ENCODE data around the gene TMTC4. TPM values are rescaled to one million over a fixed set of nuclear protein-coding genes. Genes with fewer than 3 reads are reported as not detected.

TMTC4 gene
- total RNA-seq, 1 donor from 2014 or later: 139 TPM

DNA sequence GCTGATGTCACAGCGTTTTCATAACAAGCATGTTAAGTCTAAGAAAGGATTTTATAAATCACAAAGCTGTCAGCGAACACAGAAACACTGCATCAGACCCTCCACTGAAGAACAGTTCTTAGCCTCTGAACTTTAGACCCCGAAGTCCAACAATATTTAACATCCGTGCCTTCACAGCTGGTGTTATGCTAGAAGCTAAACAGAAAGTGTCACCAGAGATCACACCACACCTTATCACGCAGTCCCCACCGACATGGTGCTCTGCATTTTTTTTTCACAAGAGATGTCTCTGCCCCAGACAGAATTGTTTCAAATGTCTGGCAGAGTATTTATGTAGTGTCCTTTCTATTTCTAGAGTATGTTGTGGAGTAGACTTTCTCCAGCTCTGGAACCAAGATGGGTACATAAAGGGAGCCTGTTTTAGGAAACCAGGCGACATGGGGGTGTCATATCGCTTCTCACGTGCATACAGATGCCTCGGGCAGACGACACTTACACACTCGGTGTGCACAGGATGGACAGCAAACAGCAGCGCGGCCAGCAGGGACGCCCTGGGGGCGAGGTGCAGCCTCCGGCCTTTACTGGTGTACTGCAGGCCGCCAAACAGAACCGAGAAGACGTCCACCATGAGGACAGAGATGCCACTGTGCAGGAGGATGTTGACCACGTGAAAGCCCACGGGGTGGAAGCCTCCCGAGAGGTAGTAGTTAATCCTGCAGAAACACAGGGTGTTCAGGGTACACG, 12.0 kb downstream of the TMTC4 start:
- no peak for DNase-seq
- TF ChIP-seq, protein P1, sequence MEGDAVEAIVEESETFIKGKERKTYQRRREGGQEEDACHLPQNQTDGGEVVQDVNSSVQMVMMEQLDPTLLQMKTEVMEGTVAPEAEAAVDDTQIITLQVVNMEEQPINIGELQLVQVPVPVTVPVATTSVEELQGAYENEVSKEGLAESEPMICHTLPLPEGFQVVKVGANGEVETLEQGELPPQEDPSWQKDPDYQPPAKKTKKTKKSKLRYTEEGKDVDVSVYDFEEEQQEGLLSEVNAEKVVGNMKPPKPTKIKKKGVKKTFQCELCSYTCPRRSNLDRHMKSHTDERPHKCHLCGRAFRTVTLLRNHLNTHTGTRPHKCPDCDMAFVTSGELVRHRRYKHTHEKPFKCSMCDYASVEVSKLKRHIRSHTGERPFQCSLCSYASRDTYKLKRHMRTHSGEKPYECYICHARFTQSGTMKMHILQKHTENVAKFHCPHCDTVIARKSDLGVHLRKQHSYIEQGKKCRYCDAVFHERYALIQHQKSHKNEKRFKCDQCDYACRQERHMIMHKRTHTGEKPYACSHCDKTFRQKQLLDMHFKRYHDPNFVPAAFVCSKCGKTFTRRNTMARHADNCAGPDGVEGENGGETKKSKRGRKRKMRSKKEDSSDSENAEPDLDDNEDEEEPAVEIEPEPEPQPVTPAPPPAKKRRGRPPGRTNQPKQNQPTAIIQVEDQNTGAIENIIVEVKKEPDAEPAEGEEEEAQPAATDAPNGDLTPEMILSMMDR (IDR thresholded peaks at IDR 0.05; ENCODE audit: partially characterized antibody, unreplicated experiment): no peak
- Mint-ChIP-seq H3K4me3 (ENCODE audit: unreplicated experiment) (no peak overlapping the region), H3K27me3 (ENCODE audit: unreplicated experiment) (peaks cover 2% of the 10 kb centered on the region), H3K4me1 (ENCODE audit: low read depth, unreplicated experiment) (peaks cover 1% of the 10 kb centered on the region), H3K36me3 (ENCODE audit: unreplicated experiment) (no peaks in the 10 kb centered on the region), H3K9me3 (ENCODE audit: unreplicated experiment) (no peaks in the 10 kb centered on the region), H3K27ac (ENCODE audit: unreplicated experiment) (no peak overlapping the region)

DNA sequence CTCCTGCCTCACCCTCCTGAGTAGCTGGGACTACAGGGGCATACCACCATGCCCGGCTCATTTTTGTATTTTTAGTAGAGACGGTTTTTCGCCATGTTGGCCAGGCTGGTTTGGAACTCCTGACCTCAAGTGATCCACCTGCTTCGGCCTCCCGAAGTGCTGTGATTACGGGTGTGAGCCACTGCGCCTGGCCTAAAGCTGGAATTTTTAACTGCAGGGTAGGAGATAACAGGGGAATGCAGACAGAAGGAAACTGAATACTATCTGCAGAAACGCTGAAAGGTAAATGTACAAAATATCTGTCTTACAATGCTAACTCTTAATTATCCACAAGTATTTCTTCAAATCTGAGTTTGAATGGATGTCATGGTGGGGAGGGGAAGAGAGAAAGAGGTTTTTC, 13.8 kb downstream of the TMTC4 start:
- Mint-ChIP-seq H3K27ac (ENCODE audit: unreplicated experiment) (no peak overlapping the region), H3K9me3 (ENCODE audit: unreplicated experiment) (no peaks in the 10 kb centered on the region), H3K36me3 (ENCODE audit: unreplicated experiment) (no peaks in the 10 kb centered on the region), H3K4me3 (ENCODE audit: unreplicated experiment) (no peak overlapping the region), H3K27me3 (ENCODE audit: unreplicated experiment) (peaks cover 2% of the 10 kb centered on the region), H3K4me1 (ENCODE audit: low read depth, unreplicated experiment) (peaks cover 1% of the 10 kb centered on the region)
- no peak for DNase-seq
- TF ChIP-seq, protein P1 (IDR thresholded peaks at IDR 0.05; ENCODE audit: partially characterized antibody, unreplicated experiment): no peak

DNA sequence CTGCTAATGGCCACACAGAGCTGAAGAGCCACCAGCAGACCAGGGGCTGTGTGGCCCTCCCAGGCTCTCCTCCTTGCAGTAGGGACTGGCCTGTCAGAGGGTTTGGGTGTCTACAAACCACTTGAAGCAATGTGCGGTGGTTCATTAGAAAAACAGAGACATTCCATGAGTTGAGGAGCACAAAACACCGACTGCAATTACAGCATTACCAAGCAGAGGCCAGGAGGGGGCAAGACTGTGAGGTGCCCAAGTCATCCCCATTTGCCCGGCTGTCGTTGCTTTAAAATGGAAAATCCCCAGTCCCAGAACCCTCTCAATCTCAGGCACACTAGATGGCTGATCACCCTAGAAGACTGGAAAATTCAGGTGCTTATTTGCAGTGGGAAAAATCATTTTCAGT, 15.0 kb downstream of the TMTC4 start:
- no peaks in the 10 kb centered on the region for H3K9me3 Mint-ChIP-seq (ENCODE audit: unreplicated experiment)
- H3K36me3 Mint-ChIP-seq (ENCODE audit: unreplicated experiment): no peaks in the 10 kb centered on the region
- no peak overlapping the region for H3K27ac Mint-ChIP-seq (ENCODE audit: unreplicated experiment)
- TF ChIP-seq, protein P1 (IDR thresholded peaks at IDR 0.05; ENCODE audit: partially characterized antibody, unreplicated experiment): no peak
- H3K27me3 Mint-ChIP-seq (ENCODE audit: unreplicated experiment): peaks cover 2% of the 10 kb centered on the region
- DNase-seq: no peak
- peaks cover 1% of the 10 kb centered on the region for H3K4me1 Mint-ChIP-seq (ENCODE audit: low read depth, unreplicated experiment)
- no peak overlapping the region for H3K4me3 Mint-ChIP-seq (ENCODE audit: unreplicated experiment)

DNA sequence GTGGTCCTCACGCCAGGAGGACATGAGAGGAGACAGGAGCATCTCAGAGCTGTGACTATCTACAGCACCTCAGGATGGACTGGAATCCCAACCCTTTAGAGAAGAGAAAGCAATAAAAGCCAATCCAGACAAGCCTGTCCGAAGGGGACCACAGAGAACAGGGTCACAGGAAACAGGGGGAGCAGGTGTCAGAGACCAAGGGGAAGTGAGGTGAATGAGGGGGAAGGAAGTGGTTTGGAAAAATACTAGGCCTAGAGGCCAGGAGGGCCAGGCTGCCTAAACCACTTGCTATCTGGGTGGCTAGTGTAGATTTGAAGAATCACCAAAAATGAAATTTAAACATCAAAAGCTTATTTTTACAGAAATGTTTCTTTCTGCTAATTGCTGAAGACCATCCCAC, 16.2 kb downstream of the TMTC4 start:
- Mint-ChIP-seq H3K4me1 (ENCODE audit: low read depth, unreplicated experiment) (peaks cover 1% of the 10 kb centered on the region), H3K36me3 (ENCODE audit: unreplicated experiment) (no peaks in the 10 kb centered on the region), H3K4me3 (ENCODE audit: unreplicated experiment) (no peak overlapping the region), H3K27me3 (ENCODE audit: unreplicated experiment) (peaks cover 2% of the 10 kb centered on the region), H3K9me3 (ENCODE audit: unreplicated experiment) (no peaks in the 10 kb centered on the region), H3K27ac (ENCODE audit: unreplicated experiment) (no peak overlapping the region)
- DNase-seq: no peak
- TF ChIP-seq, protein P1 (IDR thresholded peaks at IDR 0.05; ENCODE audit: partially characterized antibody, unreplicated experiment): no peak

DNA sequence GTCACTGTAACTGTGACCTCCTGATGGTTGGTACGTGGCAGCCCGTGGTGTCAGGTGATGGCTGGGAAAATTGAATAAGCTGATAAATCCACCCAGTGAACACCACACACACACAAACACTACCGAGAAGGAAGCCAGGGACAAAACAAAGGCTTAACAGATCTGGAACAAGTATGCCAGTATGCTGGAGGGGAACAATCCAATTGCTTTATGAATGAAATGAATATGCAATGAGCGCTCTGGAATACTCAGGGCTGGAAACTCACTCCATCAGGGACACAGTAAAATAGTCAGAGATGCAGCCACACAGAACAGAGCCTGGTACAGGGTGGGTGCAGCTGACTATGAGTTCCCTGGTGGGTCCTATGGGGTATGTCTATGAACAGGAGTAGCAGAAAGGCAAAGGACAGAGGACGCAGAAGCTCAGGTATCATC, 16.7 kb downstream of the TMTC4 start:
- H3K9me3 Mint-ChIP-seq (ENCODE audit: unreplicated experiment): no peaks in the 10 kb centered on the region
- H3K4me1 Mint-ChIP-seq (ENCODE audit: low read depth, unreplicated experiment): peaks cover 1% of the 10 kb centered on the region
- peaks cover 4% of the 10 kb centered on the region for H3K36me3 Mint-ChIP-seq (ENCODE audit: unreplicated experiment)
- peaks cover 2% of the 10 kb centered on the region for H3K27me3 Mint-ChIP-seq (ENCODE audit: unreplicated experiment)
- no peak for DNase-seq
- TF ChIP-seq, protein P1 (IDR thresholded peaks at IDR 0.05; ENCODE audit: partially characterized antibody, unreplicated experiment): no peak
- H3K27ac Mint-ChIP-seq (ENCODE audit: unreplicated experiment): no peak overlapping the region
- H3K4me3 Mint-ChIP-seq (ENCODE audit: unreplicated experiment): no peak overlapping the region

All from glutamatergic neuron (in vitro differentiated cells).